Measurements from ENCODE around the gene HAAO. TPM values are rescaled to one million over a fixed set of nuclear protein-coding genes. Genes with fewer than 3 reads are reported as not detected.

Gene HAAO
- total RNA-seq, 1 donor from 2014 or later: not detected

DNA sequence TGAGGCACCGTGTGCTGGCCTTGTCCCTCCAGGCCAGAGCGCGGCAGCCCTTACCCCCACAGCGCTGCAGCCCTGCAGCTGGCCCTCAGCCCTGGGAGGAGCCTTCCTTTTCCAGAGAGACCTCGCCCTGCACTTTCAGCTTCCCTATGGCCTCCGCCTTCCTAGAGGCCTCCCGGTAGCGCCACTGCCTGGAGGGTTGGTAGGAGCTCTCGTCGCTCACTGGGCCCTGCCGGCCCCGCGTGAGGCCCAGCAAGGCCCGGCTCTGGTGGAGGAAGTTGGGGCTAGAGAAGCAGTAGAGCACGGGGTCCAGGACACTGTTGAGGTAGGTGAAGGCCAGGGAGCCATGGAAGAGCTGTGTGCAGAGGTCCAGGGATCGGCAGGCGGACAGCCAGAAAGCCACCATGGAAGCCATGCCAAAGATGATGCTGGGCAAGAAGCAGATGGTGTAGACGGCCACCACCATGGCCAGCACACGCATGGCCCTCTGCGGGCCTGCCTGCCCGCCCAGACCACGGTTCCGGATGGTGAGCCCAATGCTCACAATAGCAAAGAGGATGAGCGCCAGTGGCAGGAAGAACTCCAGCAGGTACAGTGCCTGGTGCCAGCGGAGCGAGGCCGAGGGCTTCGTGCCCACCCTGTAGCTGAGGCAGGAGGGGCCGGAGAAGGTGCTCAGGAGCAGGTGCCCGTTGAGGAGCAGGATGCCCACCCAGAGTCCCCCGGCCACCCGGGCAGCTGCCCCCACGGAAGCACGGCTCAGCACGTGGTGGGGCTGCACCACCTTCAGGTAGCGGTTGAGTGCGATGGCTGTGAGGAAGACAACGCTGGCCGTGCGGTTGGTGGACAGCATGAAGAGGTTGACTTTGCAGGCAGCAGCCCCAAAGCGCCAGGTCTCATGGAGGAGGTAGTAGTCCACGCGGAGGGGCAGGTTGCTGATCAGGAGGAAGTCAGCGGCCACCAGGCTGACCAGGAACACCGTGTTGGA, 29.3 kb downstream of the HAAO start:
- H3K27ac Mint-ChIP-seq (ENCODE audit: unreplicated experiment): no peak overlapping the region
- DNase-seq: no peak
- H3K27me3 Mint-ChIP-seq (ENCODE audit: unreplicated experiment): peaks cover 6% of the 10 kb centered on the region
- H3K36me3 Mint-ChIP-seq (ENCODE audit: unreplicated experiment): peaks cover 5% of the 10 kb centered on the region
- TF ChIP-seq, protein P1, sequence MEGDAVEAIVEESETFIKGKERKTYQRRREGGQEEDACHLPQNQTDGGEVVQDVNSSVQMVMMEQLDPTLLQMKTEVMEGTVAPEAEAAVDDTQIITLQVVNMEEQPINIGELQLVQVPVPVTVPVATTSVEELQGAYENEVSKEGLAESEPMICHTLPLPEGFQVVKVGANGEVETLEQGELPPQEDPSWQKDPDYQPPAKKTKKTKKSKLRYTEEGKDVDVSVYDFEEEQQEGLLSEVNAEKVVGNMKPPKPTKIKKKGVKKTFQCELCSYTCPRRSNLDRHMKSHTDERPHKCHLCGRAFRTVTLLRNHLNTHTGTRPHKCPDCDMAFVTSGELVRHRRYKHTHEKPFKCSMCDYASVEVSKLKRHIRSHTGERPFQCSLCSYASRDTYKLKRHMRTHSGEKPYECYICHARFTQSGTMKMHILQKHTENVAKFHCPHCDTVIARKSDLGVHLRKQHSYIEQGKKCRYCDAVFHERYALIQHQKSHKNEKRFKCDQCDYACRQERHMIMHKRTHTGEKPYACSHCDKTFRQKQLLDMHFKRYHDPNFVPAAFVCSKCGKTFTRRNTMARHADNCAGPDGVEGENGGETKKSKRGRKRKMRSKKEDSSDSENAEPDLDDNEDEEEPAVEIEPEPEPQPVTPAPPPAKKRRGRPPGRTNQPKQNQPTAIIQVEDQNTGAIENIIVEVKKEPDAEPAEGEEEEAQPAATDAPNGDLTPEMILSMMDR (IDR thresholded peaks at IDR 0.05; ENCODE audit: partially characterized antibody, unreplicated experiment): no peak
- peaks cover 12% of the 10 kb centered on the region for H3K4me1 Mint-ChIP-seq (ENCODE audit: low read depth, unreplicated experiment)
- peaks cover 10% of the 10 kb centered on the region for H3K9me3 Mint-ChIP-seq (ENCODE audit: unreplicated experiment)
- H3K4me3 Mint-ChIP-seq (ENCODE audit: unreplicated experiment): no peak overlapping the region

GRCh38 chr2:42762155-42762554, 30.2 kb downstream of the HAAO start:
- Mint-ChIP-seq H3K4me3 (ENCODE audit: unreplicated experiment) (no peak overlapping the region), H3K36me3 (ENCODE audit: unreplicated experiment) (peaks cover 5% of the 10 kb centered on the region), H3K4me1 (ENCODE audit: low read depth, unreplicated experiment) (peaks cover 16% of the 10 kb centered on the region), H3K27ac (ENCODE audit: unreplicated experiment) (no peak overlapping the region), H3K9me3 (ENCODE audit: unreplicated experiment) (peaks cover 12% of the 10 kb centered on the region), H3K27me3 (ENCODE audit: unreplicated experiment) (peaks cover 8% of the 10 kb centered on the region)
- DNase-seq: no peak
- TF ChIP-seq, protein P1 (IDR thresholded peaks at IDR 0.05; ENCODE audit: partially characterized antibody, unreplicated experiment): no peak

- peaks cover 5% of the 10 kb centered on the region for H3K36me3 Mint-ChIP-seq (ENCODE audit: unreplicated experiment)
- peaks cover 22% of the 10 kb centered on the region for H3K4me1 Mint-ChIP-seq (ENCODE audit: low read depth, unreplicated experiment)
- H3K4me3 Mint-ChIP-seq (ENCODE audit: unreplicated experiment): no peak overlapping the region
- peaks cover 12% of the 10 kb centered on the region for H3K27me3 Mint-ChIP-seq (ENCODE audit: unreplicated experiment)
- DNase-seq: no peak
- peaks cover 13% of the 10 kb centered on the region for H3K9me3 Mint-ChIP-seq (ENCODE audit: unreplicated experiment)
- TF ChIP-seq, protein P1 (IDR thresholded peaks at IDR 0.05; ENCODE audit: partially characterized antibody, unreplicated experiment): no peak
- H3K27ac Mint-ChIP-seq (ENCODE audit: unreplicated experiment): no peak overlapping the region
These were observed 30.8 kb downstream of the HAAO start for GRCh38 chr2:42761554-42761953.

- H3K4me3 Mint-ChIP-seq (ENCODE audit: unreplicated experiment): no peak overlapping the region
- H3K27me3 Mint-ChIP-seq (ENCODE audit: unreplicated experiment): peaks cover 11% of the 10 kb centered on the region
- H3K36me3 Mint-ChIP-seq (ENCODE audit: unreplicated experiment): peaks cover 5% of the 10 kb centered on the region
- no peak for DNase-seq
- TF ChIP-seq, protein P1 (IDR thresholded peaks at IDR 0.05; ENCODE audit: partially characterized antibody, unreplicated experiment): no peak
- H3K9me3 Mint-ChIP-seq (ENCODE audit: unreplicated experiment): peaks cover 13% of the 10 kb centered on the region
- peak overlapping the region; percentile 52 for H3K27ac Mint-ChIP-seq (ENCODE audit: unreplicated experiment)
- H3K4me1 Mint-ChIP-seq (ENCODE audit: low read depth, unreplicated experiment): peaks cover 39% of the 10 kb centered on the region
These were observed 33.6 kb downstream of the HAAO start for GRCh38 chr2:42758751-42759150.

Data from glutamatergic neuron (in vitro differentiated cells).